Globus pallidus (tissue), 1 donor: ENCODE results near the gene ZNF25.
"Not testable (repeated sequence)": the region's sequence is repeated elsewhere in the genome, so short reads cannot be mapped to it uniquely, and the experiment has no call there.

Source experiments
- DNase-seq: peaks from one replicate; pipeline ENCODE4 v3.0.0-alpha.2; 2015; ENCODE audit warnings: low spot score

ZNF25 gene

GRCh38 chr10:37947526-37947925 lies 28.9 kb downstream of the ZNF25 start:
- DNase-seq, result no peak

GRCh38 chr10:37937864-37938263 lies 38.6 kb downstream of the ZNF25 start:
- no peak for DNase-seq

GRCh38 chr10:37934791-37935190 lies 41.7 kb downstream of the ZNF25 start:
- DNase-seq, result no peak

- DNase-seq, result no peak
Observed at GRCh38 chr10:37930423-37930822, 46.0 kb downstream of the ZNF25 start.

- not testable (repeated sequence) for DNase-seq
Observed at GRCh38 chr10:37908165-37908564, 68.3 kb downstream of the ZNF25 start.

- no peak for DNase-seq
Observed at GRCh38 chr10:37906382-37906781, 70.1 kb downstream of the ZNF25 start.
